Middle frontal gyrus (tissue), 1 donor: ENCODE data around the gene EPM2A.

Experiments
- DNase-seq: peaks from one replicate; pipeline ENCODE4 v3.0.0-alpha.2; 2015; ENCODE audit warnings: low spot score; ENCODE audit errors: extremely low spot score

The EPM2A gene

DNA sequence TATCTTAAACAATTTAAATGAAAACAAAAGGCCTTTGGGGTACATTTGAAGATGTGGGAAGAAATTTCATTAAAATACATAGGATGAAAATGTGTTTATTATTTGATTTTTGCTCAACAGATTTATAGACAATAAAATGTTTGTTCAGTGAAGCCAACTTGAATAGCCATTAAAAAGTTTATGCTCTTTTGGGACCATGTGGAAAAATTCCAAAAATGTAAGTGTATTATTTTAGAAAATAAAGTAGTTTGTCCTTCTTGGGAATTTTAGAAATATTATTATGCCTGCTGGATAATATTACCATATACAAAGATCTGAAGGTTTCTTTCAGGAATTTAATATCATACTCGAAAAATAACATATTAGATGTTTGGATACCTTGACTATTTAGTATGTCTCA lies 131.3 kb downstream of the EPM2A start:
- no peak for DNase-seq

DNA sequence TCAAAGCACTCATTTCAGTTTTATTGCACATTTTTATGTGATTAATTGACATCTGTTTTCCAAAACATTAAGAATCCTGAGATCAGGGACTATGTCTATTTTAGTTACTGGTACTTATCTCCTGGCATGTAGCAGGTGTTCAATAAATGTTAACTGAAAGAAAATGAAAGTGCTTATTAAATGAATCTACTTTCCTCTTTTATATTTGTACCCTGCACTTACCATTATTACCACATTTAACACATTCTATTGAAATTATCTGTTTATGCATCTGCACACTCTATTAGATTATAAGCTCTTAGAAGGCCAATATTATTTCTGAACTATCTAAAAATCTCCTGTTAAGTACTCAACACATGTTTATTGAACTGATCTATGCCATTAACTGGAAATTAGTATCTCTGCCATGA lies 131.9 kb downstream of the EPM2A start:
- DNase-seq, result no peak

DNA sequence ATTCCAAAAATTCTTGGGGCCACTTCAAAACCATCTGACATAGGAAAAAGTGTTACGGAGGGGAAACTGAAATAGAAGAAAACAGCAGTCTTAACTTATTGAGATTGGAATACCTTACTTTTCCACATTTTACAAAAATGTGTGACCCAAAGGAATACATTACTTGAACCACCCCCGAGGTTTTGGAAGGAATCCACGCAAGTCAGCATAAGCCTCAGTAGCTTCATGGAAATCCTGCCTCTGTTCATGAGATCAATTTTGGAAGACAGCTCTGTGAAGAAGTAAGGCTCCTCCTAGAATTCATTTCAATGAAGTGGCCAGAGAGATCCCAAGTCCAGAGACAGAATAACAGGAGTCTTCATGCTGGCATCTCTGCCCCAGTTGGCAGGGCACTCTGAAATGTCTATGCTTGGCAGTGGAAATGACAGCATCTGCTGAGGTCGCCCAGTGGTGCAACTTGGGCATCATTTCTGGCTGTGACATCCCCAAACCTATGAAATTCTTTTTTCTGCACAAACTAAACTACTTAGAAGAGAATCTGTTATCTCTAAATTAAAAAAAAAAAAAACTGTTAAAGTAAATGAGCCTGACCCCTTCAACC lies 132.5 kb downstream of the EPM2A start:
- no peak for DNase-seq

DNA sequence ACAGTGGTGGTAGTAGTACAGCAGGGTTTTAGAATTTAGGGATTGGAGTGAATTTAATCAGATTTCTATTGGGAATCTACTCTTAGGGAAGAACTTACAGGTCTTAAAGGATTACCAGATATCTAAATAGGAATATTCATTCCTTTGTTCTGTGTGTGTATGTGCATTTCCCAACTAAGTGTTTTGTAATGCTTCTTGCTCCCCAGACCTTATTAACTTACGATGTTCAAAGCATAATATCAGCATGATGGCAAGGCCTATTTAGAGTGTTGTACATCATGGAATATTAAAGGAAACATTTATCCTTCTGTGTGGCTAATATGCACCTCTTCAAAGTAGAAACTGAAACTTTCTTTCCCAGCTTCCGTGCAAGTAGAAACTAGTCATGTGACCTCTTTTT lies 133.9 kb downstream of the EPM2A start:
- no peak for DNase-seq

DNA sequence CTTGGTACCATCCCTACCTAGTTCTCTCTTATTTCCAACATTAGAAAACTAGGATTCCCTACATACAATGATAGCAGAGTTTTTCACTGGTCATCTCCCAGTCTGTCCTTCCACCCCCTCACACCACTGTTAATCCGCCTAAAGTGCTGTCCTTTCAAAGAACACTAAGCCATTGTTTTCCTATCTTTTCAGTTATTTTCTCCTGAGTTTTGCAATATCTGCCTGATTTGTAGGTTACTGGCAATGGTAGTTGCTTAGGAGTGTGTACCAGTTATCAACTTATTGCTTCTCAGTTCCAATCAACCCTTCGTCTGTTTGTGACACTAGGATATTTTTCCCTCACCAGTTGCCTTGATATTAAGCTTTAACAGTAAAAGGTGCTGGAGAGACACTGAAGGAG lies 135.0 kb downstream of the EPM2A start:
- no peak for DNase-seq

DNA sequence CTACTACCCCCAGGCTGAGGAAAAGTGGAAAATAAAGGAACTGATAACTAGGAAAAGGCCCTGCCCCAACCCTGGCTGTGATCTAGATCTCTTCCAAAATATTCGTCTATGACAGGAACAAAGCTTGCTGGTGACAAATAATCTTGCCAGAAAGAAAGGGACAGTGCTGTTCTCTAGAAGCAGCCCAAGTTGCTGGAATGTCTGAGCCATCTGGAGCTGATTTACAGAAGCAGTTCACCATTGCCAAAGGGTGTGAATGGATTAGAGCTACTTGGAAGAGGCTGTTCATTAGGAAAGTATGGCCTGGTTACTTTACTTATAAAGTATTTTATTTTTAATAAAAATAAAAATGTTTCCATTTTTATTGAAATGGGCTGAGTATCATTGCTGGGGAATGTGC lies 146.3 kb downstream of the EPM2A start:
- DNase-seq, result no peak

DNA sequence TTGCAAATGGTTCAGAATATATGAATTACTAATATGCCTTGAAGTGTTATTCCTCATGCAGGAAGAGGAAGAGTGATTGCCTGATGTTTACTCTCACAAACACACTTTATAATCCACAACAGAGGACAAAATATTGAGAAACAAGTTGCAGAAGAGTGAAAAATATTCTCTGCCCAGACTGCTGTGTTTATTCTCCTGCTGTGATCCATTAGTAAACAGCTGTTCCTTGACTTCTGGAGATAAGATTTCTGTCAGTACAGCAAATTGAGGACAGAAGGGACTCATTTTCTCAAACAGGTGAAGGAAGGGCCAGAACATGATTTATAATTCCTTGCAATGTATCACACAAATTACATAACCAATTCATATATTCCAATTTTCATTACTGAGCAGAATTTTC lies 148.0 kb downstream of the EPM2A start:
- DNase-seq, result no peak

DNA sequence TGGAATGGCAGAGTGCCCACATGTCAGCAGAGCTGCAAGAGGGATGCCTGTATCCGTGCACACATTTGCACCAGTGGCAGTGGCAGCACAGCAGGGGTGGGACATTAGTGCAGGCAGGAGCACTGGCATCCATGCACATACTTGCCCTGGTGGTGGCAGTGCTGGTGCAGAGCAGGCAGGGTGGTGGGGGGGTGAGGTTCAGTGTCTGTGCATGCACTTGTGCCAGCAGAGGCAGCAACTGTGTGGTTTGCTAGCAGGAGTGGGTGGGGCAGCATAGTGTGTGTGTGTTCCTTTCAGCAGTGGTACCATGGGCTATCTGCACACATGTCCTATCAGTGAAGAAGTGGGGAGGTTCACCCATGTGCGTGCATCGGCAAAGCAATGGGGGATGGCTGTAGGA lies 151.6 kb downstream of the EPM2A start:
- no peak for DNase-seq
